Mucosa of stomach (tissue), 1 donor: ENCODE data around the gene INTS1.

ENCODE experiments used
- H3K27me3 ChIP-seq: one replicate; pipeline ENCODE4 v1.7.0; 2013; ENCODE audit warnings: mild to moderate bottlenecking, low read length; ENCODE audit not compliant: control insufficient read depth, insufficient read depth
- H3K36me3 ChIP-seq: one replicate; pipeline ENCODE4 v1.7.0; 2013; ENCODE audit warnings: low read length; ENCODE audit not compliant: control insufficient read depth, insufficient read depth
- H3K4me1 ChIP-seq: one replicate; pipeline ENCODE4 v1.7.0; 2013; ENCODE audit warnings: mild to moderate bottlenecking, low read length; ENCODE audit not compliant: control insufficient read depth, insufficient read depth
- H3K4me3 ChIP-seq: one replicate; pipeline ENCODE4 v1.7.0; 2013; ENCODE audit warnings: low read length
- H3K9ac ChIP-seq: one replicate; pipeline ENCODE4 v1.7.0; 2013; ENCODE audit warnings: mild to moderate bottlenecking, low read length, moderate library complexity
- H3K9me3 ChIP-seq: one replicate; pipeline ENCODE4 v1.7.0; 2013; ENCODE audit warnings: mild to moderate bottlenecking, low read length, moderate library complexity; ENCODE audit not compliant: control insufficient read depth
- donor health status: Pancreatic carcinoma.

Gene INTS1

GRCh38 chr7:1422512-1423263, 81.5 kb downstream of the INTS1 start:
- peaks cover 20% of the 10 kb centered on the region for H3K27me3 ChIP-seq
- no peaks in the 10 kb centered on the region for H3K36me3 ChIP-seq
- no peaks in the 10 kb centered on the region for H3K4me1 ChIP-seq
- no peak overlapping the region for H3K9ac ChIP-seq
- H3K9me3 ChIP-seq, result no peaks in the 10 kb centered on the region
- H3K4me3 ChIP-seq, result no peak overlapping the region

- H3K4me3 ChIP-seq, result no peak overlapping the region
- H3K27me3 ChIP-seq, result peaks cover 20% of the 10 kb centered on the region
- no peaks in the 10 kb centered on the region for H3K9me3 ChIP-seq
- no peaks in the 10 kb centered on the region for H3K4me1 ChIP-seq
- no peak overlapping the region for H3K9ac ChIP-seq
- no peaks in the 10 kb centered on the region for H3K36me3 ChIP-seq
Measured at GRCh38 chr7:1421946-1422345, 82.2 kb downstream of the INTS1 start.

GRCh38 chr7:1421020-1421790, 83.0 kb downstream of the INTS1 start:
- H3K9me3 ChIP-seq, result no peaks in the 10 kb centered on the region
- H3K9ac ChIP-seq, result no peak overlapping the region
- no peaks in the 10 kb centered on the region for H3K36me3 ChIP-seq
- peaks cover 25% of the 10 kb centered on the region for H3K27me3 ChIP-seq
- H3K4me1 ChIP-seq, result no peaks in the 10 kb centered on the region
- no peak overlapping the region for H3K4me3 ChIP-seq
